ENCODE data around the gene TRMT1.

Gene TRMT1

DNA sequence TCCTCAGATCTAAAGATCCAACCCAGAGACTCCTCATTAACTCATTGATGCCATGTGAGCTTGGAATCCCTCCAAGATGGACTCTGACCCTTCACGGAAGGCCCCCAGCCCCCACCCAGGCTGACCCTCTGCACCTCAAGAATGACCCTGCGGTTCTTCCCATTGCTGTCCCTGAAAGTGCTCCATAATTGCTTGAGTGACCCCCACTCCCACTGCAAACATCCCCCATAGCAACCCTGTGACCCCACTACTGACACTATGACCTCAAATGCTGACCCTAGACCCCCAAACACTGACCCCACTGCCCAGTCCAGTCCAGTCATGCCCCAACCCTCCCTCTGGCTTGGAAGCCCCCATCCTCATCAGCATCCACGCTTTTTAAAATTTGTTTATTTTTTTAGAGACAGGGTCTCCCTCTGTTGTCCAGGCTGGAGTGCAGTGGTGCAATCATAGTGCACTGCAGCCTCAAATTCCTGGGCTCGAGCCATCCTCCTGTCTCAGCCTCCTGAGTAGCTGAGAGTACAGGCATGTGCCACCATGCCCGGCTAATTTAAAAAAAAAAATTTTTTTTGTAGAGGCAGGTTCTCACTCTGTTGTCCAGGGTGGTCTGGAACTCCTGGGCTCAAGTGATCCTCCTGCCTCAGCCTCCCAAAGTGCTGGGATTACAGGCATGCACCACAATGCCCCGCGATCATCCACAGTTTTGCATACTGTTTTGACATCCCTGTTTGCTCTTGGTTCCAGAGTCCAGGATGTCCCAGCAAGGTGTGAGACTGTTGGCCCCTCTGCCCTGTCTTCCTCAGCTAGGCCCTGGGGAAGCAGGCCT lies 14.7 kb downstream of the TRMT1 start:
- DNase-seq: no peak

DNA sequence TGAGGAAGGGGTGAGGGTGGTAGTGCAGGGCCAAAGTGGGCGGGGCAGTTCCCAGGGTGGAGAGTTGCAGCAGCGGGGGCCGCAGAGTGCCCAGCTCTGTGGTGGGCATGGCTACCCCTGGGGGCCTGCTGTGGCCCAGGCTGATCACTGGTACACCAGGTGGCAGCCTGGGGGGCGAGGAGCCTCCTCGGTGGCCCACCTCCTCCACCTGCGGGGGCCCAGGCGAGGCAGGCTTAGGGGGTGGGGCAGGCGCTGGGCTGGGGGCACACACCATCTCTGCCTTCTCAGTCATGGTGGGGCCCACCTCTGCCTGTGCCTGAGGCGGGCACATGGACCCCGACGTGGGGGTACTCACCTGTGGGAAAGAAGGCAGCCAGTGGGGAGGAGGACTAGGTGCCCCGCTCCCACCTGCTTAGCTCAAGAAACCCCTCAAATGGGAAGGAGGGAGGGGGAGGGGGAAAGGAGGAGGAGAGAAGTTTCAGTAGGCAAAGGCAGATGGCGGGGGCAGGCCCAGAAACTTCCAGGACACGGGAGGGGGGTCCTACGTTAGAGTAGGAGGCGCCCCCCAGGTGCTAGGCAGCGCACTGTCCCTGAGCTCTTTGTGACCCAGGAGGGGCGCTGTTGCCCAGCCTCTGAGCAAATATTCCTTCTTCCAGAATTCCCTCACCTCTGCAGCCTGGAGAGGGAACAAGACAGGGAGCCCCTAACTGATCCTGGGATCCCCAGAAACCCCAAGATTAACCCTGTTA lies 15.5 kb downstream of the TRMT1 start:
- no peak for DNase-seq

GRCh38 chr19:13100031-13100588 lies 16.4 kb downstream of the TRMT1 start:
- no peak for DNase-seq

GRCh38 chr19:13099073-13099999 lies 17.2 kb downstream of the TRMT1 start:
- no peak for DNase-seq

GRCh38 chr19:13098277-13099072 lies 18.1 kb downstream of the TRMT1 start:
- no peak for DNase-seq

GRCh38 chr19:13097463-13098258 lies 18.9 kb downstream of the TRMT1 start:
- no peak for DNase-seq

- DNase-seq: no peak
Measured at GRCh38 chr19:13097033-13097462, 19.5 kb downstream of the TRMT1 start.

- no peak for DNase-seq
Measured at GRCh38 chr19:13095934-13096927, 20.3 kb downstream of the TRMT1 start.

DNA sequence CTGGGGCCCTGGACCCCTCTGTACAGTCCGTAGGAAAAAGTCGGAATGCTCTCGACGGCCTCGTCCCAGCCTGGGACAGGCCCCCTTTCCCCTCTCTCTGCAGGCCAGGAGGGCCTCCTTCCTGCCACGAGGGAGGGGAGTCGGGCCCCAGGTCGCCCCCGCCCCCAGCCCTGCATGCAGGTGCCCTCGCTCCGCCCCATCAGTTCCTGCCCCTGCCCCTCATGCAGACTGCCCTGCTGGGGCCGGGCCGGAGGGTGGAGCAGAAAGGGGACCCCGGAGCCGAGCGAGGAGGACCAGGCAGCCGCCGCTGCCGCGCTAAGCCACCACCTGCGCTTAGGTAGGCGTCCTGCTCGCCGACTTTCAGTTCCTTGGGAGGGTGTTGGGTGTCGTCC lies 21.2 kb downstream of the TRMT1 start:
- DNase-seq: no peak

GRCh38 chr19:13094771-13095392 lies 21.7 kb downstream of the TRMT1 start:
- DNase-seq: no peak

GRCh38 chr19:13094106-13094504 lies 22.4 kb downstream of the TRMT1 start:
- no peak for DNase-seq

- DNase-seq: peak in 1 of 2 donors; percentile 79
Measured at GRCh38 chr19:13093407-13094105, 23.0 kb downstream of the TRMT1 start.

- no peak for DNase-seq
Measured at GRCh38 chr19:13092606-13093235, 23.8 kb downstream of the TRMT1 start.

DNA sequence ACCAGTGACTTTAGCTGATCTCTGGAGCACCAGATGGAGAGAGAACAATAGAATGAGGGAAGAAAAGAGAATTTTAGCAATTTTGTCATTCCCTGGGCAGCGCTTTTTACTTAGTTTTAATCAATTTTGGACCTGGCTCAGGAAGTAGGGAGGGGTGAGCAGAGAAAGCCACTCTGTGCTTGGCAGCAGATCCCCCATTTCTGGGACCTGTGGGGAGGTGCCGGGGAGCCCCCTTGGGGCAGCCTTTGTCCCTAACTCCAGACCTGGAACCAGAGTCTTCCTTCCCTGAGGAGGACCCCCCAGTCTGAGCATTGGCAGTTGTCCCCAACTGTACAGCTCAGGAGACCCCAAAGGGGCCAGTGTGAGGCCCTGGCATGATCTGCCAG lies 24.4 kb downstream of the TRMT1 start:
- no peak for DNase-seq

DNA sequence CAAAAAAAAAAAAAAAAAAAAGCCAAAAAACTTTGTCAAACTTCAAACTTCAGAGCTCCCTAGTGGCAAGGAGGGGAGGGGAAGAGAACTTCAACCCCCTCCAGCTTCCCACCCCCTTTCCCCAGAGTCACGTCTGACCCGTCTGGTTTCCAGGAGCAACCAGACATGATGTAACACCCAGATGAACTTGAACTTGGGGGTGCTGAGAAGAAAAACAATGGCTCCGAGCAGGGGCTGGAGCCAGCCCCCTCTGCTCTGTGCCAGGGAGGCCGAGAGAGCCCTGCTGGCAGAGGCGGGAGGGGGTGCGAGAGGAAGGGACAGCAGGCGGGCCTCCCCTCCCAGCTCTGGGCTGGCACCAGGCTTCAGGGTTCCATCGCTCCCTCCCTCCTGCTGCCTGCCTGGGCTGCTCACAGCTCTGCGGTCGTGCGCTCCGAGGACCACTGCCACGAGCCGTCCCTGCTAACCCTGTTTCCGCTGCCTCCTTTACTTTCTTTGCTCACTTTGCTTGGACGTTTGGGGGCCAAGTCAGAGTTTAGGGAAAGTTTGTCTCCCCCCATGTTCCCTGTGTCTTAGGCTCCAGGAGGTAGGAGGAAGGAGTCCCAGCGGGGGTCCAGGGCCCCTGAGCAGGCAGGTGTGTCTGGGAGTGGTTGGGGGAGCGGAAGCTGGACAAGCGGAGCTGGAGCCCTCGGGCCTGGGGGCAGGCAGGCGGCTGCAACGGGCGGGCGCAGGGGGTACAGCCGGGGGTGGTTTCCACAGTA lies 25.0 kb downstream of the TRMT1 start:
- DNase-seq: peak in 1 of 2 donors; percentile 77

GRCh38 chr19:13090511-13091231 lies 25.9 kb downstream of the TRMT1 start:
- no peak for DNase-seq

Data from hippocampal formation (tissue), 2 donors.